ENCODE data around the gene AP3M1. TPM values are rescaled to one million over a fixed set of nuclear protein-coding genes. Genes with fewer than 3 reads are reported as not detected.

Gene AP3M1
- total RNA-seq, 4 donors from 2014 or later = 23.8 to 33.6 (median 26.5) TPM

DNA sequence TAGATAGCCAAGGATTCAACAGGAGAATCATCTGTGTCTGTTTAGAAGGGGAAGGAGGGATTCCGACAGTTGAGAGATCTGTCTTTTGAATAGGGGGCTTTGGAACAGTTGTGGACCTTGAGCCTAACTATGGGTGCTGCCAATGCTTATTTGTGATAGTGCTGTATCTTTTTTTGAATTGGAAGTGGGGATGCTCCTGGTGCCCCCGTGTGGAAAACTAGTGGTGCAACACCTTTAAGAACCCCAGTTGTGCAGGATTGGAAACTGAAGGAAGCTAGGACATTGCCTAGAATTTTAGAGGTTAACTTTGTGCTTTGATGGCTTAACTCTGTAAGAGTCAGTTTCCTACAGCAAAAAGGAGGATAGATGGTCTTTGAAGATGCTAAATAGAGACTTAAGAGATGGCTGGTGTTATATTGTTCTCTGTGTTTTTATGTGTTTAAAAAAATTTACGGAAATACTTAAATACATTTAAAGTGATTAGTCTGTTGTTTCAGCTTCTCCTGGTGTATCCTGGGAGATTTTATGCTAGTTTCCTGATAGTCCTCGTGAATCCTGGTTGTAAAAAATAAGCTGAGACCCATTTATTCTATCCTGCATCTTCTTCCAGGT is 69.3 kb downstream of the AP3M1 start:
- ATAC-seq (ENCODE audit: low FRiP score) (no peak), DNase-seq (ENCODE audit: low spot score) (no peak)
- TF ChIP-seq, protein P1, sequence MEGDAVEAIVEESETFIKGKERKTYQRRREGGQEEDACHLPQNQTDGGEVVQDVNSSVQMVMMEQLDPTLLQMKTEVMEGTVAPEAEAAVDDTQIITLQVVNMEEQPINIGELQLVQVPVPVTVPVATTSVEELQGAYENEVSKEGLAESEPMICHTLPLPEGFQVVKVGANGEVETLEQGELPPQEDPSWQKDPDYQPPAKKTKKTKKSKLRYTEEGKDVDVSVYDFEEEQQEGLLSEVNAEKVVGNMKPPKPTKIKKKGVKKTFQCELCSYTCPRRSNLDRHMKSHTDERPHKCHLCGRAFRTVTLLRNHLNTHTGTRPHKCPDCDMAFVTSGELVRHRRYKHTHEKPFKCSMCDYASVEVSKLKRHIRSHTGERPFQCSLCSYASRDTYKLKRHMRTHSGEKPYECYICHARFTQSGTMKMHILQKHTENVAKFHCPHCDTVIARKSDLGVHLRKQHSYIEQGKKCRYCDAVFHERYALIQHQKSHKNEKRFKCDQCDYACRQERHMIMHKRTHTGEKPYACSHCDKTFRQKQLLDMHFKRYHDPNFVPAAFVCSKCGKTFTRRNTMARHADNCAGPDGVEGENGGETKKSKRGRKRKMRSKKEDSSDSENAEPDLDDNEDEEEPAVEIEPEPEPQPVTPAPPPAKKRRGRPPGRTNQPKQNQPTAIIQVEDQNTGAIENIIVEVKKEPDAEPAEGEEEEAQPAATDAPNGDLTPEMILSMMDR (IDR thresholded peaks at IDR 0.05) = no peak

DNA sequence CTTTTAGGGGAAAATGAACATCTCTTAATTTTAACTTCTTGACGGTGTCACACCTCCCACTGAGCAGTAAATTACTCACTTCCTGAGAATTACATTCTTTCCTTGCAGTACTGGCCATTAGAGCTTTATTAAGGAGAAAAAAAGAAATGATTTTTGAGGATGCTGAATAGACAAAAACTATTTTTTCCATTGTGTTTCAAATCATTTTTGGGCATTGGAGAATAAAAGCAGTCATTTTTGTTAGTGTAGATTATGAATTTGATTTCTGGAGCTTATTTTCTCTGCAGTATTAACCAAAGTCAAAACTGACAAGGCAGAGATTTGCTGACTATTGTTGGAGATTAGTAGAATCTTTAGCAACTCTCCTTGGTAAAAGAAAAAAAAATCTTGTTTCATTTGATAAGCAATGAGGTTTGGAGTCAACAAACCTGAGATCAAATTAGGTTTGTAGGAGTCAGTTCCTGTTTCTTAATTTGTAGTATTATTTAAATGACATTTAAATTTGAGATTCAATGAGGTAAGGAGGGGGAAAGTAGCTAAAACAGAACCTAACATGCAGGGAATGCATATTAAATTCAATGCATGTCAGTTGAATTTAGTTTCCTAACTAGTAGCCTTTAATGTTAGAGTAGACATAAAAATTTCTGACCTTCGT is 70.6 kb downstream of the AP3M1 start:
- TF ChIP-seq, protein P1 (IDR thresholded peaks at IDR 0.05) = no peak
- no peak for DNase-seq (ENCODE audit: low spot score)
- no peak for ATAC-seq (ENCODE audit: low FRiP score)

DNA sequence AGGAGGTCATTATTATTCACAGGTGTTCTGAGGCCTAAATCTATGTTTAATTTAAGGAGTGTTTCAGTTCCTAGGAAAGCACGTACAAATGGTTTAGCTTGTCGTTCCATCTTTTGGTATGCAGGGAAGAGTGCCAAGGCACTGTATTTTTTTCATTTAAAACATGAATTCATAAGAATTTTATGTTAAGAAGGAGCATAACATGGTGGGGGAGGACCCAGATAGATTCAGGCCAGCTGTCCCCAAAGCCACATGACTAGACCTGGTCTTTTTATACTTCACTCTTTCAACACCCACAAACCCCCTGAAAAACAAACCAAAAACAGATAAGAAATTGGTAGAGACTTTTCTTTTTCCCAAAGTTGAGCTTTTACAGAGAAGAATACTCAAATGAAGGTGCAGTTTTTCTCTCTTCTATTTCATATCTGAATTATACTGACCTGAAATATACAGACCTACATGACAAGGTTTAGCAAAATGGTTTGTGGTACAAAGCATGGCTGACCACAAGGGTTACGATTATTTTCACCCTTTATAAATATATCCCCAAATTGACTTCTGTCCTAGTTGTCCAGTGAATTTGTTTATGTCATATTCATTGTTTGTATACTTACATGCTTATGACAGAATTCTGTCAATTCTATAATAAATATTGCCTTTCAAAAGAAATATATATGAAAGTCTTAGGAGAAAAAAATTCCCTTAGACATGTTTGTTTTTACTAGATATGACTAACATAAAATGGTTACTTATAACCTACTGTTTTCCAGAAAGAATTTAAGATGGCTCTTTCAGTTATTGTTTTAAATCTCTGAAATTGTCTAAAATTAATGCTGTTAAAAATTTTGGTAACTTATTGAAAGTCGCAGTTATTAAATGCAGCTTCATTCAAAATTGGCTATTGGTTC is 71.3 kb downstream of the AP3M1 start:
- DNase-seq (ENCODE audit: low spot score) (no peak), ATAC-seq (ENCODE audit: low FRiP score) (no peak)
- TF ChIP-seq, protein P1 (IDR thresholded peaks at IDR 0.05) = no peak

DNA sequence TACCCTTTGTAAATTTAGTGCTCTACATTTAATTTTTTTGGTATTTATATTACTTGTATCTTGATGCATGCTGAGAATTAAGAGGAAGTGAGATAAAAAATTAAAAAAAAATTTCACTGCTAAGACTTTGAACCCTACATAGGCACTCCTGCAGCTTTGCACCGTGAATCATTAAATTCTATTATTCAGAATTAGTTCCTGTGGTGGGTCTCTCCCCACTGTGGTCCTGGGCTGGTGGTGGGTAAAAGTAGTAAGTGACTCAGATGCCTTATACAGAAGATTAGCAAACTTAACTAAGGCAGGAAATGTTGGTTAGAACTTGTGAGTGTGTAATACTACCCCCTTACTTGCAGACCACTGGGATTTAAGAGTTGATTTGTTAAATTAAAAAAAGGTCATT is 72.6 kb downstream of the AP3M1 start:
- ATAC-seq (ENCODE audit: low FRiP score) (peak; percentile 32), DNase-seq (ENCODE audit: low spot score) (no peak)
- TF ChIP-seq, protein P1 (IDR thresholded peaks at IDR 0.05) = no peak

DNA sequence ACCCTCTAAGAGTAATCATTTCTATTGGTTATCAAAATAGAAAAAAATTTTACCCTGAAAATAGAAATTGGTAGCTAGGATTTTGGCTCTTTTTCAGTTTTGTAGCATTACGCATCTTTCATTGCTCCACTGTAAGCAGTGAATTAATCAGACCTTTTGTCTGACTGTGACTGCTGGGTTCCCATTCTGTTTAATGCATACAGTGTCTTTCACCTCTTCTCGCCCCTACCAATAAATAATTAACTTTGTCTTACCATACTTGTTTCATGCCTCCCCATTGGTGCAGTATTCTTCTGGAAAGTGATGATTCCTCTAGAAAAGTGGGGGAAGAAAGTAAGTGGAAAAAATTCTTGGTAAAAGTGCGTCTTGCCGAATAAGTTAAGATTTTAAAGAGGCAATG is 73.2 kb downstream of the AP3M1 start:
- DNase-seq (ENCODE audit: low spot score) = no peak
- no peak for ATAC-seq (ENCODE audit: low FRiP score)
- TF ChIP-seq, protein P1 (IDR thresholded peaks at IDR 0.05) = no peak

DNA sequence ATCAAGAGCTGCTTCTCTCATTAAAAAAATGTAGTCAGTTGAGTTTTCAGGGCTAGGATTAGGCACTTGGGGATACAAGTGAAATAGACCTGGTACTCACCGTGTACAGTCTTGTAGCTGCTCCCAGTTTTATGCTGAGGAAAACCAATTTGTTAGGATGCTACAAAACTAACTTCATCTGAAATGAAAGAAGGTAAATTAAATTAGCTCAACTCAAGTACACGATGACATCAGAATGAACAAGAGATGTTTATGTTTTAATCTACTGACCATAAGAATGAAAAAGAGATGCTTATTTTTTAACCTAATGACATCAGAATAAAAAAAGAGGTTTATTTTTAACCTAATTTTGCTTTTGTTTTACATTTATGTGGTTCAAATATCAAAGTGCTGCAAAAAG is 73.7 kb downstream of the AP3M1 start:
- TF ChIP-seq, protein P1 (IDR thresholded peaks at IDR 0.05) = no peak
- no peak for DNase-seq (ENCODE audit: low spot score)
- ATAC-seq (ENCODE audit: low FRiP score) = no peak

Data from omental fat pad (tissue), 4 donors.